Chondrocyte (in vitro differentiated cells): ENCODE data around the gene ATP8B3. TPM values are rescaled to one million over a fixed set of nuclear protein-coding genes. Genes with fewer than 3 reads are reported as not detected.

Experiments used
- DNase-seq: peaks from one replicate; pipeline ENCODE4 v3.0.0; 2021; ENCODE audit warnings: mixed read lengths, low spot score
- H3K27ac Mint-ChIP-seq: one replicate; pipeline ENCODE4 v1.8.0; 2021; ENCODE audit warnings: mild to moderate bottlenecking, moderate library complexity, mixed read lengths; ENCODE audit not compliant: unreplicated experiment
- H3K27me3 Mint-ChIP-seq: 2 replicates; pipeline ENCODE4 v1.8.0; 2021; ENCODE audit warnings: low read depth, mixed read lengths
- H3K36me3 Mint-ChIP-seq: 2 replicates; pipeline ENCODE4 v1.8.0; 2021; ENCODE audit warnings: low read depth, mixed read lengths
- H3K4me1 Mint-ChIP-seq: 2 replicates; pipeline ENCODE4 v1.8.0; 2021; ENCODE audit warnings: low read depth, mild to moderate bottlenecking, mixed read lengths
- H3K4me3 Mint-ChIP-seq: one replicate; pipeline ENCODE4 v1.8.0; 2021; ENCODE audit warnings: mild to moderate bottlenecking, moderate library complexity, mixed read lengths; ENCODE audit not compliant: unreplicated experiment
- H3K9me3 Mint-ChIP-seq: 2 replicates; pipeline ENCODE4 v1.8.0; 2021; ENCODE audit warnings: low read depth, mixed read lengths
- CTCF ChIP-seq: fragments of 200-600 bp; sonication (generic); IDR thresholded peaks from 2 replicates; pipeline ENCODE4 v1.5.0; 2021; ENCODE audit warnings: antibody characterized with exemption, mild to moderate bottlenecking, moderate library complexity
- total RNA-seq: library from RNA; stranded (reverse); gene quantifications from 3 replicates; pipeline ENCODE4 v1.2.1, GENCODE V29; 2021

The ATP8B3 gene
- total RNA-seq, 1 donor from 2014 or later = 5.7 TPM

DNA sequence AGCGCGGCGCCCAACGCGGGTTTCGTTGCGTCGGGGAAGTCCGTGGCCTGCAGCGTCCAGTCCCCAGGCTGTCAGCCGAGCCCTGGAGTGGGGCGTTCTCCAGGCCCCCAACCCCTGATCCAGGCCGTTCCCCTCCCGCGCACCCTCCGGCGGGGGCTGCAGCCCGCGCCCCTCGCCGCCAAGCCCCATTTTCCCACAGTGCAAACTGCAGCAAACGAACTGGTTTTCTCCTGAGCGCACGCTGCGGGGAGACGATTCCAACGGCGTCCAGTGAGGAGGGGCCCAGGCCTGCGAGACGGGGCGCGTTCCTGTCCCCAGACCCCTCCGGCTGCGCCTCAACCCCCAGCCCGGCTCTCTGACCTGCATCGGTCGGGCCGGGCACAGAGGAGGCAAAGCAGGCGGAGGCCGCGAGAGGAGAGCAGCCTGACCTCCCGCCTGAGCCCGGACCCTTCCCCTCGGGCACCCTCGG is 63.2 kb downstream of the ATP8B3 start:
- no peak overlapping the region for H3K4me3 Mint-ChIP-seq
- no peak for TF ChIP-seq CTCF
- H3K27me3 Mint-ChIP-seq = peaks cover 36% of the 10 kb centered on the region

DNA sequence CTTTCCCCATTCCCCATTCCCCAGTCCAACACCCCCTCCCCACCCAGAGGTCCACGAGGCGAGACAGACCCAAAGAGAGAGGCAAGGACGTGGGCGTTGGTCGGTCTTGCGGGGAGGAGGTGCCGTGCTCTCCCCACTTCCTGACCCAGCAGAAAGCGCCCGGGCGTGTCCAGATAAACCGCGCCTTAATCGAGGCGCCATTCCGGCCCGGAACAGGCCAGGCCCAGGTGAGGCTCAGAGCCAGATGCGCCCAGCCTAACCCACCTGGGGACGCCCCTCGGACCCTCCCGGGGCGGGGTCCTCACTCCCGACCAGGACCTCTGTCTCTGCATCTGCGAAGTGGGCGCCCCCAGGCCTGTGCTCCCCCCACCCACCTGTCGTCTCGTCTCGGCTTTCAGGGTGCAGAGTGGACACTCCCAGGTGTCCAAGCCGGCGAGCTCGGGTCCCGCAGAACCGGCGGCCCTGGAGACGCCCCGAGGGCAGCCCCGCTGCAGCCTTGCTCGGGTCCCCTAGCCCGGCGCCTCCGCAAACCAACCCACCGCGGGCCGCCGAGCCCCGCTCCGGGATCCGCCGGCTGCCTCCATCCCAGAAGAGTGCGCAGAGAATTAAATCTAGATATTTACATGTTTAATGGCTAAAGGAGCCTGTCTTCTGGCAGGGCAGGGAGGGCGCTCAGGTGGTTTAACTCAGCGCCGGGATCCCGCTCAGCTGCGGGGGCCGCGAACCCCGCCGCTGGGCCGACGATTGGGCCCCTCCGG is 63.8 kb downstream of the ATP8B3 start:
- TF ChIP-seq CTCF = no peak
- DNase-seq = peak; percentile 82
- Mint-ChIP-seq H3K4me3 (no peak overlapping the region), H3K27ac (no peak overlapping the region), H3K27me3 (peaks cover 36% of the 10 kb centered on the region), H3K9me3 (no peaks in the 10 kb centered on the region), H3K36me3 (no peaks in the 10 kb centered on the region), H3K4me1 (peaks cover 6% of the 10 kb centered on the region)

More for the DNA sequence above, 63.2 kb downstream of the ATP8B3 start:
- Mint-ChIP-seq H3K9me3 (no peaks in the 10 kb centered on the region), H3K27ac (no peak overlapping the region), H3K36me3 (no peaks in the 10 kb centered on the region), H3K4me1 (peaks cover 6% of the 10 kb centered on the region)
- DNase-seq = no peak

DNA sequence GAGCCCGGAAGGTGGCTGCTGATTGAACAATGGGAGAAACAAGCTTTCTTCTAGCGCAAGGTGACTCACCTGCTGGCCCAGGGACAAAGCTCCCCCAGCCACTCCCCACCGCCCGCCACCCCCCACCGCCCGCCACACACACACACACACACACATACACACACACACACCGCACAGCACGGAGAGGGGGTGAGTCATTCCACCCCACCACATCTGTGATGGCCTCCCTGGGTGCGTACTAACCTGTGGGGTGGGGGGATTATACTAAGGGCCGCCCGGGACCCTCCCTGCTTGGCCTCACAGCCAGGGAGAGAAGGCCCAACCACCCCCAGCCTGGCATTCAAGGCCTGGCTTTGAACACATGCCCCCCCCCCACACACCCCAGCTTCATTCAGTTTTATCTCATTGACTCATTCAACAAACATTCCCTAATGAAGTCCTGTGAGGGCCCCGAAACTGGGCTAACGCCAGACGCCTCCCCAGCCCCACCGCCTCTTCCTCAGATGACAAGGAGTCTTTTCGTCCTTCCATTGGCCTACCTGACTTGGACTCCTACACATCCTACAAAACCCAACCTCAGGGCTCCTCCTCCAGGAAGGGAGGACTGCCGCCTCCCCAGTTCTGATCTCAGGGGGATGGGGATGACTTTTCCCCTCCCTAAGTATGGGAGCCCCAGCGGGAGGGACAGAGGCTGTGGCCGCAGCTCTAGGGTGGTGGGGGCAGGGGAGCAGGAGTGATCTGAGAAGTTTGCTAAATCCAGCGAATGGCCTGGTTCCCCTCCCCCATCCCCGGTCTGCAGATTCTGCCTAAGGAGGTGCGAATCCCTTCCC is 64.6 kb downstream of the ATP8B3 start:
- Mint-ChIP-seq H3K4me1 (peaks cover 6% of the 10 kb centered on the region), H3K9me3 (no peaks in the 10 kb centered on the region), H3K27ac (no peak overlapping the region), H3K27me3 (peaks cover 35% of the 10 kb centered on the region), H3K4me3 (no peak overlapping the region), H3K36me3 (no peaks in the 10 kb centered on the region)
- no peak for DNase-seq
- TF ChIP-seq CTCF = no peak

DNA sequence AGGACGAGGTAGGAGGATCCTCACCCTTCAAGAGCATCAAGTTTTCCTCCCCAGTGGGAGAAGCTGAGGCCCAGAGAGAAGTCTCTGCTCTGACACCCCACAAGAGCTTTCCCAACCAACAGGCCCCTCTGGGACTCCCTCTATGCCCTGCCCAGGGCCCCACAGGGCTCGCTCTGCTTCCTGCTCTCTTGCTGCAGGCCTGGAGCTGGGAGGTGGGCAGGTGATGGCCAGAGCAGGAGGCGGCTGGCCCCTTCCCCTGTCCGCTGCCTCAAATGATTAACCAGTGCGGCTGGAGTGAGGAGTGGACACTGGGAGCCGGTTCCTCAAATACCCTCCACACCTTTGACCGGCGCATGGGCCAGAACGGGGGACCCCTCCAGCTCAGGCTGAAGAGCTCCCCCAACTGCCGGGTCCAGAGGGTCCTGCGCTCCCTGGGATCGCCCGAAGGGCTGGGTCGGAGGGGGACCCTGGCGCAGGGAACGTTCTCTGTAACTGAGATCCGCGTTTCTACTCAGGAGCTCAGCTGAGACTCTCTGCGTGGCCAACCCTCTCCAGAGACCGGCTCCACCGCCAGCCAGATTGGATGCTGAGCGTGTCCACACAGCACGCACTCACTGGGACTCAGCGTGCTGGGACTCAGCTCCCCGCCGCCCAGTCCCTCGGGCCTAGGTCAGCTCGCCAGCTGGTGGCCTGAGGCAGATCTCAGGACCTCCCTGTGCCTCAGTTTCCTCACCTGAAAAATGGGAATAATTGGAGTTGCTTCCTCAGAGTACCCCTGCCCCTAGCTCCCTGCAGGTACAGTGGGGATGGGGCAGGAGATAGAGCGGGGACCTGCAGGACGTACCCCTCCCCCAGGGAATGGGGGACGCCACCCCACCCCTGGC is 65.4 kb downstream of the ATP8B3 start:
- Mint-ChIP-seq H3K4me1 (peaks cover 6% of the 10 kb centered on the region), H3K4me3 (no peak overlapping the region), H3K9me3 (no peaks in the 10 kb centered on the region), H3K27me3 (peaks cover 34% of the 10 kb centered on the region), H3K27ac (no peak overlapping the region), H3K36me3 (no peaks in the 10 kb centered on the region)
- no peak for TF ChIP-seq CTCF
- DNase-seq = no peak
